HG03575 (cell line): ENCODE data around the gene TULP1.

Experiments
- ATAC-seq: cut with Tn5 transposase; IDR thresholded peaks from one replicate; pipeline ENCODE4 v1.9.1; 2021; ENCODE audit not compliant: unreplicated experiment, insufficient number of reproducible peaks, low FRiP score; ENCODE audit errors: extremely low read depth

Gene TULP1

GRCh38 chr6:35473075-35473849 lies 39.4 kb downstream of the TULP1 start:
- no peak for ATAC-seq

GRCh38 chr6:35471836-35472345 lies 40.8 kb downstream of the TULP1 start:
- ATAC-seq: no peak

- ATAC-seq: no peak
These were observed 42.0 kb downstream of the TULP1 start for GRCh38 chr6:35470663-35471120.

- no peak for ATAC-seq
These were observed 42.7 kb downstream of the TULP1 start for GRCh38 chr6:35469751-35470662.

GRCh38 chr6:35468980-35469750 lies 43.5 kb downstream of the TULP1 start:
- no peak for ATAC-seq

- ATAC-seq: no peak
These were observed 44.3 kb downstream of the TULP1 start, which contains the start of gene RPL10A for GRCh38 chr6:35468181-35468979. Gene RPL10A, plus strand, starts transcription at chr6:35468401. Its CDS starts 34 bp downstream, at chr6:35468435.

- ATAC-seq: no peak
These were observed 47.0 kb downstream of the TULP1 start for GRCh38 chr6:35465646-35466045.

- no peak for ATAC-seq
These were observed 49.4 kb downstream of the TULP1 start for GRCh38 chr6:35463292-35463691.

- ATAC-seq: no peak
These were observed 51.4 kb downstream of the TULP1 start for GRCh38 chr6:35461270-35461669.

- no peak for ATAC-seq
These were observed 54.8 kb downstream of the TULP1 start for GRCh38 chr6:35457907-35458306.

GRCh38 chr6:35454391-35455110 lies 58.1 kb downstream of the TULP1 start:
- no peak for ATAC-seq

GRCh38 chr6:35453236-35453635 lies 59.5 kb downstream of the TULP1 start:
- ATAC-seq: no peak

GRCh38 chr6:35452183-35453090 lies 60.3 kb downstream of the TULP1 start, which contains the start of gene FANCE:
Gene FANCE, plus strand, starts transcription at chr6:35452338. Its CDS starts 208 bp downstream, at chr6:35452546.
- no peak for ATAC-seq

GRCh38 chr6:35451354-35452182 lies 61.1 kb downstream of the TULP1 start:
- no peak for ATAC-seq

- ATAC-seq: no peak
These were observed 63.3 kb downstream of the TULP1 start for GRCh38 chr6:35449287-35449881.
